C4-2B (cell line): ENCODE data around the gene PON3.

Experiments used
- H3K27ac ChIP-seq: fragments of 450-650 bp; 2 replicates; pipeline ENCODE4 v1.5.1; 2017
- CTCF ChIP-seq: fragments of 450-650 bp; conservative IDR thresholded peaks from 2 replicates; pipeline ENCODE4 v1.5.1; 2017; ENCODE audit warnings: mild to moderate bottlenecking
- ZFX ChIP-seq: fragments of 450-650 bp; IDR thresholded peaks from 2 replicates; pipeline ENCODE4 v1.6.1; 2017

Gene PON3

GRCh38 chr7:95434557-95435421 lies 38.6 kb upstream of the PON3 start, which contains the start of gene PON2:
Gene PON2 (minus strand): TSS chr7:95435028. CDS start chr7:95434951, 77 bp downstream.
- peak within 1 kb of the TSS; percentile 96 for H3K27ac ChIP-seq
- TF ChIP-seq CTCF (peak; percentile 7; the same call in 1 of the 2 replicates), ZFX (peak; percentile 88)

- H3K27ac ChIP-seq: peak overlapping the region; percentile 96
- no peak for TF ChIP-seq ZFX
Observed at GRCh38 chr7:95433952-95434556, 37.9 kb upstream of the PON3 start.

- TF ChIP-seq CTCF: no peak
- TF ChIP-seq ZFX: no peak
- H3K27ac ChIP-seq: no peak overlapping the region
Observed at GRCh38 chr7:95433129-95433528, 37.0 kb upstream of the PON3 start.

GRCh38 chr7:95432606-95433005 lies 36.4 kb upstream of the PON3 start:
- TF ChIP-seq ZFX (no peak), CTCF (no peak)
- H3K27ac ChIP-seq: no peak overlapping the region

- TF ChIP-seq CTCF: no peak
- TF ChIP-seq ZFX: no peak
- no peak overlapping the region for H3K27ac ChIP-seq
Observed at GRCh38 chr7:95430864-95431263, 34.7 kb upstream of the PON3 start.

GRCh38 chr7:95429241-95429990 lies 33.2 kb upstream of the PON3 start:
- H3K27ac ChIP-seq: no peak overlapping the region
- no peak for TF ChIP-seq ZFX

- H3K27ac ChIP-seq: no peak overlapping the region
- TF ChIP-seq ZFX: no peak
- TF ChIP-seq CTCF: no peak
Observed at GRCh38 chr7:95427914-95428516, 31.8 kb upstream of the PON3 start.

GRCh38 chr7:95427166-95427565 lies 31.0 kb upstream of the PON3 start:
- no peak overlapping the region for H3K27ac ChIP-seq
- TF ChIP-seq ZFX (no peak), CTCF (no peak)
